Lung (tissue), 12 donors: ENCODE results near the gene CNTNAP5. TPM values are rescaled to one million over a fixed set of nuclear protein-coding genes. Genes with fewer than 3 reads are reported as not detected.

ENCODE experiments used
- ATAC-seq: fragments of 200-7000 bp; cut with Tn5 transposase; one replicate; pipeline ENCODE4 v1.9.1; 2020; ENCODE audit warnings: moderate number of reproducible peaks; ENCODE audit not compliant: insufficient read depth, low FRiP score
- DNase-seq, 3 donors: peaks; one replicate each; pipeline ENCODE4 v3.0.0-alpha.2; 2013 to 2017
- H3K27ac ChIP-seq, 2 donors: one replicate each; pipeline ENCODE4 v1.5.1; 2013; ENCODE audit warnings: mild to moderate bottlenecking in 2 of 2, moderate library complexity in 2 of 2, control low read depth in 1 of 2, inconsistent platforms in 1 of 2, low read depth in 1 of 2, low read length in 1 of 2
- H3K27me3 ChIP-seq, 3 donors: one replicate each; pipeline ENCODE4 v1.5.1; 2013; ENCODE audit warnings: low read length in 2 of 3; ENCODE audit not compliant: control insufficient read depth in 3 of 3, insufficient read depth in 3 of 3
- H3K36me3 ChIP-seq, 4 donors: one replicate each; pipeline ENCODE4 v1.5.1; 2013; ENCODE audit warnings: low read length in 4 of 4, mild to moderate bottlenecking in 1 of 4, moderate library complexity in 1 of 4; ENCODE audit not compliant: control insufficient read depth in 4 of 4, insufficient read depth in 4 of 4
- H3K4me1 ChIP-seq, 5 donors: one replicate each; pipeline ENCODE4 v1.5.1; 2013; ENCODE audit warnings: low read length in 5 of 5, mild to moderate bottlenecking in 2 of 5, moderate library complexity in 1 of 5; ENCODE audit not compliant: control insufficient read depth in 5 of 5, insufficient read depth in 5 of 5
- H3K4me3 ChIP-seq: one replicate; pipeline ENCODE4 v1.5.1; 2013; ENCODE audit warnings: mild to moderate bottlenecking, control low read depth, moderate library complexity
- H3K9ac ChIP-seq, 2 donors: one replicate each; pipeline ENCODE4 v1.5.1; 2013; ENCODE audit warnings: low read length in 2 of 2, control low read depth in 1 of 2; ENCODE audit not compliant: insufficient read depth in 1 of 2
- H3K9me3 ChIP-seq, 4 donors: one replicate each; pipeline ENCODE4 v1.5.1; 2013; ENCODE audit warnings: low read length in 3 of 4, mild to moderate bottlenecking in 1 of 4, moderate library complexity in 1 of 4; ENCODE audit not compliant: control insufficient read depth in 4 of 4, insufficient read depth in 3 of 4
- CTCF ChIP-seq: IDR thresholded peaks from 2 replicates; pipeline ENCODE4 v1.5.1; 2012; ENCODE audit warnings: mild to moderate bottlenecking; ENCODE audit errors: control extremely low read depth, extremely low read depth
- WGBS, 2 donors: extraction: QIAGEN DNeasy Blood & Tissue Kit; methylation state at CpG; one replicate each; pipeline ENCODE4 v1.1.7; 2013; 5-methylcytosine and 5-hydroxymethylcytosine counted together
- polyA plus RNA-seq, 2 donors: library from polyadenylated mRNA; stranded (reverse); fragments of 200-250 nt; gene quantifications; one replicate each; pipeline ENCODE4 v1.2.1, GENCODE V29; 2013
- total RNA-seq, 2 donors: library from RNA; depleted of rRNA in 1 of 2; stranded (reverse); fragments of >200 nt in 1 of 2; gene quantifications; one replicate each; pipeline ENCODE4 v1.2.1, GENCODE V29; 2014 to 2021
- donor health status: control.
- donor health status: control.
- donor health status: Bipolar disorder and iron deficiency.
- donor health status: healthy.
- donor health status: DM: yes; HTN: yes; CAD: no.

The CNTNAP5 gene
- total and polyA plus RNA-seq, 4 donors: 0.03 to 0.06 TPM; not detected in 2

GRCh38 chr2:124092651-124093050 is 67.6 kb downstream of the CNTNAP5 start:
- ATAC-seq (no peak), DNase-seq (no peak)
- H3K27ac ChIP-seq: no peak overlapping the region
- H3K4me3 ChIP-seq: no peak overlapping the region
- H3K9ac ChIP-seq: no peak overlapping the region
- H3K9me3 ChIP-seq: peaks cover 0 to 3% (median 1%) of the 10 kb centered on the region in 4 donors
- H3K36me3 ChIP-seq: no peaks in the 10 kb centered on the region
- TF ChIP-seq CTCF: no peak
- H3K4me1 ChIP-seq: no peaks in the 10 kb centered on the region
- no peaks in the 10 kb centered on the region for H3K27me3 ChIP-seq
- 60 to 81% methylated on average over 2 of the region's 2 CpGs for WGBS, 2 donors

GRCh38 chr2:124104914-124105313 is 79.8 kb downstream of the CNTNAP5 start:
- no peak for TF ChIP-seq CTCF
- Histone ChIP-seq H3K9me3 (no peaks in the 10 kb centered on the region), H3K9ac (no peak overlapping the region), H3K36me3 (no peaks in the 10 kb centered on the region), H3K4me1 (no peaks in the 10 kb centered on the region), H3K27me3 (no peaks in the 10 kb centered on the region), H3K4me3 (no peak overlapping the region), H3K27ac (no peak overlapping the region)
- WGBS, 2 donors: 76 to 87% methylated on average over 1 of the region's 1 CpG
- DNase-seq: no peak
- ATAC-seq: no peak

GRCh38 chr2:124112206-124112605 is 87.1 kb downstream of the CNTNAP5 start:
- TF ChIP-seq CTCF: no peak
- no peaks in the 10 kb centered on the region for H3K36me3 ChIP-seq
- H3K4me3 ChIP-seq: no peak overlapping the region
- no peak for DNase-seq
- no peak overlapping the region for H3K9ac ChIP-seq
- no peaks in the 10 kb centered on the region for H3K9me3 ChIP-seq
- H3K27ac ChIP-seq: no peak overlapping the region
- H3K4me1 ChIP-seq: no peaks in the 10 kb centered on the region
- H3K27me3 ChIP-seq: no peaks in the 10 kb centered on the region
- no peak for ATAC-seq

GRCh38 chr2:124112966-124113365 is 87.9 kb downstream of the CNTNAP5 start:
- no peaks in the 10 kb centered on the region for H3K36me3 ChIP-seq
- H3K4me1 ChIP-seq: no peaks in the 10 kb centered on the region
- ATAC-seq (no peak), DNase-seq (no peak)
- H3K4me3 ChIP-seq: no peak overlapping the region
- H3K27ac ChIP-seq: no peak overlapping the region
- no peaks in the 10 kb centered on the region for H3K9me3 ChIP-seq
- H3K27me3 ChIP-seq: no peaks in the 10 kb centered on the region
- H3K9ac ChIP-seq: no peak overlapping the region
- no peak for TF ChIP-seq CTCF
- 53 to 58% methylated on average over 2 of the region's 2 CpGs for WGBS, 2 donors
